Endothelial cell of umbilical vein (primary cell): ENCODE results near the gene SH3BP4. TPM values are rescaled to one million over a fixed set of nuclear protein-coding genes. Genes with fewer than 3 reads are reported as not detected.

Experiments used
- BruUV-seq: library from RNA; stranded (reverse); fragments of 400-500 nt; replicated peaks from 2 replicates; lab custom pipeline; 2021; lab: Mats Ljungman, UMichigan
- CTCF ChIA-PET: fragments of 300-600, 350-600 bp; sonication (Branson Sonifier 250); formaldehyde crosslinking; loops from one replicate; lab custom pipeline; 2021; ENCODE audit warnings: antibody characterized with exemption, inconsistent platforms; lab: Charles Lee
- POLR2A ChIA-PET: fragments of 300-600, 350-600 bp; sonication (Branson Sonifier 250); formaldehyde crosslinking; loops from one replicate; lab custom pipeline; 2021; ENCODE audit warnings: antibody characterized with exemption, inconsistent platforms; lab: Charles Lee
- DNase-seq: peaks from one replicate; pipeline ENCODE4 v3.0.0-alpha.2; 2011; ENCODE audit warnings: low read depth, low spot score
- FAIRE-seq: peaks from 2 replicates; lab custom pipeline; 2011; peaks lifted over from hg19 to GRCh38; lab: Jason Lieb, UNC
- H2AFZ ChIP-seq: 2 replicates; pipeline ENCODE4 v1.6.0; 2012; ENCODE audit warnings: low read depth, low read length, control low read depth, inconsistent platforms
- H3K27ac ChIP-seq: 2 replicates; pipeline ENCODE4 v1.5.1; 2011; ENCODE audit warnings: low read depth, mild to moderate bottlenecking, control low read depth, low read length, moderate library complexity; ENCODE audit not compliant: insufficient read depth
- H3K27me3 ChIP-seq, 2 experiments: 2 replicates each; pipeline versions ENCODE4 v1.6.0 to v1.6.1; 2011; ENCODE audit warnings: low read length in 2 of 2, mixed read lengths in 1 of 2; ENCODE audit not compliant: control insufficient read depth in 2 of 2, insufficient read depth in 2 of 2
- H3K36me3 ChIP-seq, 2 experiments: 2 replicates in 1 of 2; 3 replicates in 1 of 2; pipeline ENCODE4 v1.5.1; 2011; ENCODE audit warnings: low read length in 2 of 2, mild to moderate bottlenecking in 1 of 2, moderate library complexity in 1 of 2; ENCODE audit not compliant: control insufficient read depth in 2 of 2, insufficient read depth in 2 of 2; ENCODE audit errors: extremely low read depth in 1 of 2
- H3K4me1 ChIP-seq: 3 replicates; pipeline ENCODE4 v1.5.1; 2011; ENCODE audit warnings: mild to moderate bottlenecking, low read length; ENCODE audit not compliant: control insufficient read depth, insufficient read depth; ENCODE audit errors: extremely low read depth
- H3K4me2 ChIP-seq: 2 replicates; pipeline ENCODE4 v1.6.1; 2011; ENCODE audit warnings: low read length, control low read depth, mixed read lengths; ENCODE audit not compliant: insufficient read depth
- H3K4me3 ChIP-seq, 3 experiments: fragments of 200-600 bp in 1 of 3; sonication (generic), shearing (Covaris generic) in 1 of 3; replicated peaks in 1 of 3; 2 replicates each; pipeline ENCODE4 v1.5.1; 2011 to 2016; ENCODE audit warnings: control low read depth in 3 of 3, low read length in 3 of 3, mild to moderate bottlenecking in 2 of 3, inconsistent platforms in 1 of 3, low read depth in 1 of 3, moderate library complexity in 1 of 3; ENCODE audit not compliant: insufficient read depth in 1 of 3
- H3K79me2 ChIP-seq: 2 replicates; pipeline ENCODE4 v1.6.0; 2012; ENCODE audit warnings: low read length, inconsistent platforms; ENCODE audit not compliant: control insufficient read depth, insufficient read depth
- H3K9ac ChIP-seq: replicated peaks from 2 replicates; pipeline ENCODE3; 2011; ENCODE audit warnings: low read length, control low read depth; ENCODE audit not compliant: insufficient read depth; ENCODE audit errors: extremely low read depth
- H3K9me1 ChIP-seq: replicated peaks from 3 replicates; pipeline ENCODE4 v1.6.0; 2011; ENCODE audit warnings: mild to moderate bottlenecking, low read length; ENCODE audit not compliant: control insufficient read depth, insufficient read depth; ENCODE audit errors: extremely low read depth
- H3K9me3 ChIP-seq: replicated peaks from 2 replicates; pipeline ENCODE4 v1.5.1; 2012; ENCODE audit warnings: low read length, inconsistent platforms; ENCODE audit not compliant: control insufficient read depth, insufficient read depth
- H4K20me1 ChIP-seq: replicated peaks from 2 replicates; pipeline ENCODE3; 2011; ENCODE audit warnings: mild to moderate bottlenecking, low read length; ENCODE audit not compliant: control insufficient read depth, insufficient read depth; ENCODE audit errors: extremely low read depth
- EZH2 ChIP-seq: IDR thresholded peaks from 2 replicates; pipeline ENCODE4 v1.6.1; 2012; ENCODE audit warnings: borderline replicate concordance, low read depth, mild to moderate bottlenecking, moderate library complexity, low read length, inconsistent platforms; ENCODE audit not compliant: severe bottlenecking
- FOS ChIP-seq: IDR thresholded peaks from 2 replicates; pipeline ENCODE4 v1.6.1; 2011; ENCODE audit warnings: mild to moderate bottlenecking, low read length, moderate library complexity, borderline replicate concordance; ENCODE audit not compliant: insufficient read depth
- GATA2 ChIP-seq: IDR thresholded peaks from 2 replicates; pipeline ENCODE4 v1.7.0; 2011; ENCODE audit warnings: low read depth, mild to moderate bottlenecking, moderate library complexity, mixed read lengths, low read length; ENCODE audit not compliant: insufficient read length, insufficient read depth
- JUN ChIP-seq: IDR thresholded peaks from 2 replicates; pipeline ENCODE4 v1.6.1; 2011; ENCODE audit warnings: borderline replicate concordance, low read depth; ENCODE audit not compliant: insufficient read length, insufficient read depth
- MYC ChIP-seq: IDR thresholded peaks from one replicate; pipeline ENCODE4 v1.6.1; 2011; ENCODE audit warnings: mild to moderate bottlenecking, low read depth, low read length
- POLR2A ChIP-seq: IDR thresholded peaks from 2 replicates; pipeline ENCODE4 v1.6.1; 2012; ENCODE audit warnings: low read depth, mild to moderate bottlenecking, control low read depth, low read length
- POLR2AphosphoS5 ChIP-seq: IDR thresholded peaks from 2 replicates; pipeline ENCODE4 v1.6.1; 2012; ENCODE audit warnings: low read depth, mild to moderate bottlenecking, control low read depth, low read length, moderate library complexity; ENCODE audit not compliant: insufficient read depth
- dilution Hi-C: fragments of 300-500 bp; cut with MboI; formaldehyde crosslinking; loops from one replicate; pipeline ENCODE4 v1.15.0; 2019; ENCODE audit warnings: low sequenced_read_pairs; ENCODE audit not compliant: extremely low pct_ligation_motif_present
- intact Hi-C: fragments of 100-400 bp; cut with micrococcal nuclease; formaldehyde crosslinking; loops from one replicate; pipeline ENCODE4 v1.10.0; 2022
- polyA plus RNA-seq, 4 experiments: library from polyadenylated mRNA; depleted of rRNA in 3 of 4; stranded (reverse) in 3 of 4; unstranded in 1 of 4; fragments of >200 nt; gene quantifications; 2 replicates each; pipeline versions ENCODE4 v1.2.1 to v1.2.3, GENCODE V29; 2011 to 2012; ENCODE audit warnings: missing spikeins in 1 of 4
- total RNA-seq: library from RNA; stranded (reverse); gene quantifications from 2 replicates; pipeline ENCODE4 v1.2.3, GENCODE V29; 2021
- TF ChIP-seq, protein P1 (sequence below): IDR thresholded peaks from 2 replicates; pipeline ENCODE4 v1.6.1; 2011; ENCODE audit not compliant: insufficient read depth, insufficient read length
- TF ChIP-seq, protein P2 (sequence below), 2 donors: IDR thresholded peaks; 1 replicate in 1 of 2; 2 replicates in 1 of 2; pipeline ENCODE4 v1.5.1; 2011; ENCODE audit warnings: low read length in 2 of 2, mild to moderate bottlenecking in 2 of 2, moderate library complexity in 2 of 2, control low read depth in 1 of 2, inconsistent platforms in 1 of 2, low read depth in 1 of 2; ENCODE audit not compliant: insufficient read depth in 1 of 2; ENCODE audit errors: extremely low read depth in 1 of 2

Gene SH3BP4
- total and polyA plus RNA-seq, 2 donors (not counting 3 experiments of a cell fraction or from before 2014, with no cell fraction given): 85.2 to 100.0 TPM

DNA sequence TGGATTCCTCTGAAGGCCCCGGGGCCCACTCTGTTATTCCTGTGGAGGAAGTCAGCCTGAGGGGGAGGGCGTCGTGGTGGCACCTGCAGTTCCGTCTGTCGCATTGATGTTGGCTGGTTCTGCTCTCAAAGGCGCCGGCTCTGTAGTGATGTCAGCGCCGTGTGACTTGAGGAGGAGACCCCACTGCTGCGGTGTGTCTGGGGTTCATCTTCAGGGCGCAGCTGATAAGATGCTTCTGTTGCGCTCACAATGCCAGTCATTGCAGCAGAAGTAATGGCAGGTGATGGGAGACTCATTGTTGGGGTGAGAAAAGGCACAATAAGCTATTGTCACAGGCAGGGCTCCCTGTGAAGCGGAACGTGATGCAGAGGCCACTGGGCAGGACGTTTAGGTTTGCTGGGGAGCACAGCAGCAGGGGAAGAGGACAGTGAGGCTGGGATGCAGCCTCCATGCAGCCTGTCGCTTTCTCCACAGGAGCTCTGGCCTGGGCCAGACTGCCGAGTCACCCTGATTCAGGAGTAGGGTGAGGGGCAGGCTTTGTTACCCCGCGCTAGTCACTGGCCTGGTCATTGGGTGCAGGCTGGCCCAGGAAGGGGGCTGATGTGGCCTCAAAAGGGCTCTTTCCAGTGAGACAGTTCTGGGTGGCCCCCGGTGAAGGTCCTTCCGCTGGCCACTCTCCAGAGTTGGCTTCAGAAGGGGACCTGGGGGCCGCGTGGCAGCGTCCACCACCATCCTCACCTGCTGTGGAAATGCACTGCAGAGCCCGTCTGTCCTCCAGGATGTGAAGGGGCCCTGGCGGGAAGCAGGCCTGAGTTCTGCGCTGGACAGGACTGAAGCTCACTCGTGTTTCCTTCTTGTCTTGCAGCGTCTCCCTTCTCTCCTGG is 42.9 kb downstream of the SH3BP4 start:
- no peaks in the 10 kb centered on the region for H3K9me1 ChIP-seq
- H3K4me2 ChIP-seq: no peak overlapping the region
- ChIA-PET POLR2A (no interaction called here), CTCF (no interaction called here)
- peak; percentile 46 for FAIRE-seq
- dilution Hi-C loops (no loop called here), intact Hi-C loops (loop anchor here (5.0 kb wide), 1 partner anchor 58 kb away; no protein-coding TSS in a partner anchor)
- no TSS peak for BruUV-seq
- H3K4me1 ChIP-seq: peaks cover 51% of the 10 kb centered on the region
- no peak overlapping the region for H2AFZ ChIP-seq
- no peak for DNase-seq
- no peak overlapping the region for H3K9ac ChIP-seq
- H3K36me3 ChIP-seq: peaks cover 11 to 19% of the 10 kb centered on the region in 2 experiments
- no peaks in the 10 kb centered on the region for H3K27me3 ChIP-seq
- H3K27ac ChIP-seq: peak overlapping the region; percentile 88
- H3K4me3 ChIP-seq: no peak overlapping the region
- H3K79me2 ChIP-seq: peaks cover 89% of the 10 kb centered on the region
- H4K20me1 ChIP-seq: no peaks in the 10 kb centered on the region
- TF ChIP-seq EZH2: no peak
- H3K9me3 ChIP-seq: no peaks in the 10 kb centered on the region

GRCh38 chr2:234995332-234996068 is 43.7 kb downstream of the SH3BP4 start:
- Histone ChIP-seq H2AFZ (no peak overlapping the region), H3K79me2 (peaks cover 89% of the 10 kb centered on the region), H3K9me1 (no peaks in the 10 kb centered on the region), H3K4me1 (peaks cover 51% of the 10 kb centered on the region), H4K20me1 (no peaks in the 10 kb centered on the region), H3K4me3 (no peak overlapping the region), H3K9ac (peak overlapping the region; percentile 56), H3K27ac (peak overlapping the region; percentile 88), H3K4me2 (peak overlapping the region; percentile 10), H3K27me3 (no peaks in the 10 kb centered on the region), H3K9me3 (no peaks in the 10 kb centered on the region), H3K36me3 (peaks cover 13 to 22% of the 10 kb centered on the region in 2 experiments)
- ChIA-PET POLR2A (interaction anchor here (1.2 kb wide), 1 partner anchor 14 kb away, joined by 3 read pairs; no protein-coding TSS in a partner anchor), CTCF (interaction anchor here (1.0 to 2.1 kb wide), 5 partner anchors 15 to 122 kb away, joined by 3 to 9 read pairs (median 5); no protein-coding TSS in a partner anchor)
- no TSS peak for BruUV-seq
- no peak for DNase-seq
- intact Hi-C loops (loop anchor here (1.0 to 5.0 kb wide), 7 partner anchors 14 to 445 kb away; no protein-coding TSS in a partner anchor), dilution Hi-C loops (no loop called here)
- no peak for FAIRE-seq
- TF ChIP-seq EZH2 (no peak), JUN (no peak), POLR2A (no peak), POLR2AphosphoS5 (no peak), MYC (no peak), GATA2 (no peak), FOS (no peak)
- TF ChIP-seq, protein P1, sequence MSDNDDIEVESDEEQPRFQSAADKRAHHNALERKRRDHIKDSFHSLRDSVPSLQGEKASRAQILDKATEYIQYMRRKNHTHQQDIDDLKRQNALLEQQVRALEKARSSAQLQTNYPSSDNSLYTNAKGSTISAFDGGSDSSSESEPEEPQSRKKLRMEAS: no peak
- TF ChIP-seq, protein P2, sequence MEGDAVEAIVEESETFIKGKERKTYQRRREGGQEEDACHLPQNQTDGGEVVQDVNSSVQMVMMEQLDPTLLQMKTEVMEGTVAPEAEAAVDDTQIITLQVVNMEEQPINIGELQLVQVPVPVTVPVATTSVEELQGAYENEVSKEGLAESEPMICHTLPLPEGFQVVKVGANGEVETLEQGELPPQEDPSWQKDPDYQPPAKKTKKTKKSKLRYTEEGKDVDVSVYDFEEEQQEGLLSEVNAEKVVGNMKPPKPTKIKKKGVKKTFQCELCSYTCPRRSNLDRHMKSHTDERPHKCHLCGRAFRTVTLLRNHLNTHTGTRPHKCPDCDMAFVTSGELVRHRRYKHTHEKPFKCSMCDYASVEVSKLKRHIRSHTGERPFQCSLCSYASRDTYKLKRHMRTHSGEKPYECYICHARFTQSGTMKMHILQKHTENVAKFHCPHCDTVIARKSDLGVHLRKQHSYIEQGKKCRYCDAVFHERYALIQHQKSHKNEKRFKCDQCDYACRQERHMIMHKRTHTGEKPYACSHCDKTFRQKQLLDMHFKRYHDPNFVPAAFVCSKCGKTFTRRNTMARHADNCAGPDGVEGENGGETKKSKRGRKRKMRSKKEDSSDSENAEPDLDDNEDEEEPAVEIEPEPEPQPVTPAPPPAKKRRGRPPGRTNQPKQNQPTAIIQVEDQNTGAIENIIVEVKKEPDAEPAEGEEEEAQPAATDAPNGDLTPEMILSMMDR (IDR thresholded peaks at IDR 0.05; ENCODE audit: extremely low read depth in 1 of 2, insufficient read depth in 1 of 2, low read depth in 1 of 2, low read length in 2 of 2): no peak
